Measurements from ENCODE around the gene ADGB.

- TF ChIP-seq EZH2 (IDR thresholded peaks at IDR 0.05; ENCODE audit: borderline replicate concordance, low read depth, low read length) (no peak), ZNF274 (IDR thresholded peaks at IDR 0.05; ENCODE audit: borderline replicate concordance, low read depth, low read length) (no peak), TFAP4 (CRISPR knock-in tag; IDR thresholded peaks at IDR 0.05; ENCODE audit: borderline replicate concordance) (no peak), POLR2AphosphoS5 (IDR thresholded peaks at IDR 0.05; ENCODE audit: control insufficient read depth, insufficient read depth, low read depth, low read length) (no peak), NRF1 (conservative IDR thresholded peaks at IDR 0.05 in 1 of 2, IDR thresholded peaks at IDR 0.05 in 1 of 2) (no peak), HDAC6 (IDR thresholded peaks at IDR 0.05; ENCODE audit: low read depth, low read length) (no peak), MXI1 (IDR thresholded peaks at IDR 0.05; ENCODE audit: low read depth, low read length) (no peak), ZNF79 (CRISPR knock-in tag; IDR thresholded peaks at IDR 0.05; ENCODE audit: low read depth) (no peak), SNIP1 (IDR thresholded peaks at IDR 0.05; ENCODE audit: low read depth) (no peak)
Measured at GRCh38 chr6:146795479-146796133, 196.8 kb downstream of the ADGB start.
